ENCODE measurements around the gene FBXL7.

DNA sequence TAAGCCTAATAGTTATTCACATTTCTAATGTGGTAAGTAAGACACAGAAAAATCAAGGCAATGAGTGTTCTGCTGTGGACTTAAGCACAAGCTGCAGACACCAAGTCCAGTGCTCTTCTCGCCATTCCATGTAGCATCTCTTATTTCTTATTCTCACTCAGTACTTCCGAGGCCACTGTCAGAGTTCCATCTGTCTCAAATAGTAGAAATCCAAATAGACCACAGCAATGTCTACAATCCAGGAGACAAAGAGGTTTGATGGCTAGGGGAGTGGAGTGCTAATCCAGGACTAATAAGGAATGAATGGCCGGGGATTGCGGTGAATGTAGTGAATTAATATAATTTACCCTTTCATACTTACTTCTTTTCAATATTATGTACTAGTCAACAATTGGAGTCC is 147.3 kb downstream of the FBXL7 start:
- TF ChIP-seq CTCF (conservative IDR thresholded peaks at IDR 0.05) (no peak), ZFX (IDR thresholded peaks at IDR 0.05) (no peak)

All from C4-2B (cell line).